GM10847 (cell line): ENCODE measurements around the gene BDH2.

Experiments
- POLR2A ChIP-seq: IDR thresholded peaks from 2 replicates; pipeline ENCODE4 v1.6.1; 2011; ENCODE audit not compliant: insufficient read length; ENCODE audit errors: extremely low read depth

Gene BDH2

GRCh38 chr4:103099691-103100392 lies at the start of gene BDH2:
BDH2 (minus strand) TSS chr4:103099834; CDS start chr4:103096254, 3,580 bp downstream.
- TF ChIP-seq POLR2A, result no peak

GRCh38 chr4:103144926-103145325 lies 45.3 kb upstream of the BDH2 start:
- no peak for TF ChIP-seq POLR2A

GRCh38 chr4:103137446-103137827 lies 37.8 kb upstream of the BDH2 start:
- no peak for TF ChIP-seq POLR2A

GRCh38 chr4:103136671-103137445 lies 37.2 kb upstream of the BDH2 start:
- TF ChIP-seq POLR2A, result no peak

GRCh38 chr4:103129174-103129573 lies 29.5 kb upstream of the BDH2 start:
- TF ChIP-seq POLR2A, result no peak

- no peak for TF ChIP-seq POLR2A
Observed at GRCh38 chr4:103126126-103126525, 26.5 kb upstream of the BDH2 start.

GRCh38 chr4:103123114-103123513 lies 23.5 kb upstream of the BDH2 start:
- TF ChIP-seq POLR2A, result no peak

GRCh38 chr4:103118166-103118565 lies 18.5 kb upstream of the BDH2 start:
- no peak for TF ChIP-seq POLR2A

- TF ChIP-seq POLR2A, result no peak
Observed at GRCh38 chr4:103111598-103111997, 12.0 kb upstream of the BDH2 start.

GRCh38 chr4:103108542-103108941 lies 8.9 kb upstream of the BDH2 start:
- TF ChIP-seq POLR2A, result no peak

GRCh38 chr4:103105558-103106356 lies 6.1 kb upstream of the BDH2 start:
- TF ChIP-seq POLR2A, result no peak

GRCh38 chr4:103104886-103105285 lies 5.3 kb upstream of the BDH2 start:
- TF ChIP-seq POLR2A, result no peak

GRCh38 chr4:103100691-103101090 lies 1.1 kb upstream of the BDH2 start:
- TF ChIP-seq POLR2A, result no peak

- TF ChIP-seq POLR2A, result no peak
Observed at GRCh38 chr4:103098756-103099440, 736 bp downstream of the BDH2 start.

GRCh38 chr4:103098341-103098740 lies 1.3 kb downstream of the BDH2 start:
- TF ChIP-seq POLR2A, result no peak

GRCh38 chr4:103097112-103097511 lies 2.5 kb downstream of the BDH2 start:
- no peak for TF ChIP-seq POLR2A

GRCh38 chr4:103095080-103095479 lies 4.6 kb downstream of the BDH2 start:
- TF ChIP-seq POLR2A, result no peak
